Measurements from ENCODE around the gene DECR2.

GRCh38 chr16:377419-377951 is 24.2 kb upstream of the DECR2 start:
- no peak for TF ChIP-seq CTCF (IDR thresholded peaks at IDR 0.05)
- no peak for TF ChIP-seq POLR2A (IDR thresholded peaks at IDR 0.05)
- no peak for TF ChIP-seq EP300 (IDR thresholded peaks at IDR 0.05)

Data from stomach (tissue), 4 donors.